NCI-H748 treated with DMSO at 0.1 percent for 48 hours (cell line): Measurements from ENCODE around the gene SLC4A11.

Experiments
- DNase-seq: peaks from one replicate; lab custom pipeline; 2025; lab: John Stamatoyannopoulos, UW

The SLC4A11 gene

DNA sequence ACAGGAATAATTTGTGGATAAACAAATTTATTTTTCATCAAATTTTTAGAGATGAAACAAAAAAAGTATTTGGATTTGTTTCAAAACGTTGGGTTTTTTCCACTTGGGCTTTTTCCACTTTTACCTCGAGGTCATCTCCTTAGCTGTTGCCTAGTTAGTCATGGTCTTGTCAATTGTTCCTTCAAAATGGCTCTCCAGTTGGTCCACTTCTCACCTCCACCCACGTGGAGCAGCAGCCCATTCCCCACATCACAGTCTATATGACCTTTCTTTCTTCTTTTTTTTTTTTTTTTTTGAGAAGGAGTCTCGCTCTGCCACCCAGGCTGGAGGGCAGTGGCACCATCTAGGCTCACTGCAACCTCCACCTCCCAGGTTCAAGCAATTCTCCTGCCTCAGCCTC, 6.7 kb upstream of the SLC4A11 start:
- no peak for DNase-seq

DNA sequence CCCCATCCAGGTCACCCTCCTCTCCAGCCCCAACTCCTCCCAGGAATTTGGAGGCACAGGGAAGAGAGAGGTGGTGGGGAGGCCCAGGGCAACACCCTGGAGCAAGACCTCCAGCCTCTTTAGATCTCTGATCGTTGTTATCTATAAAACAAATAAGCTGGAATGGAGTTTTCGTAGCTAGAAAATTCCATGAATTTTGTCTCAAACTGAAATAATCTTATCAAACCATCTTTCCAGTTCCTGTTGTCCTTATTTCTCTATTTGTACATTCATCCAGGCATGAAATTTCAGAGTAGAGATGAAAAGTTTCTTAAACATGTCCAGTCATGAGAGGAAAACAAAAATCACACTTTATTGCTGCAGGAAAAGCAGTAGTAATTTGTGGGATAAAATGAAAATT, 6.2 kb upstream of the SLC4A11 start:
- DNase-seq = no peak

DNA sequence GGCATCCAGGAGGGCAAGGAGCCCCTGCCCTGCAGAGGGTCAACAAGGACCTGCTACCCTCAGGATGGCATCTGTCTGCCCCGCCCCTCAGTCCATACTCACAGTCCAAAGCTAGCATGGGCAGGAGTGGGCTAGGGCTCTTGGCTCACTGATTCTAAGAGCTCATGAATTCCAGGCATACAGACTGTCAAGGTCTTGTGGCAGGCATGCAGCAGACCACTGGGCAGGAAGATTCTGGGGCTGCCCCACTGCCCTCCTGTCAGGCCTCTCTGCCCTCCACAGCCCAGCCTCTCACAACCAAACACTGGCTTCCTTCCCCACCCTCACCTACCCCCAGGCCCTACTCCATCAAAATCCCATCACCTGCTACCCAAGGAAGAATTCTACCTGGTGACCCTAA, 5.6 kb upstream of the SLC4A11 start:
- DNase-seq = no peak

DNA sequence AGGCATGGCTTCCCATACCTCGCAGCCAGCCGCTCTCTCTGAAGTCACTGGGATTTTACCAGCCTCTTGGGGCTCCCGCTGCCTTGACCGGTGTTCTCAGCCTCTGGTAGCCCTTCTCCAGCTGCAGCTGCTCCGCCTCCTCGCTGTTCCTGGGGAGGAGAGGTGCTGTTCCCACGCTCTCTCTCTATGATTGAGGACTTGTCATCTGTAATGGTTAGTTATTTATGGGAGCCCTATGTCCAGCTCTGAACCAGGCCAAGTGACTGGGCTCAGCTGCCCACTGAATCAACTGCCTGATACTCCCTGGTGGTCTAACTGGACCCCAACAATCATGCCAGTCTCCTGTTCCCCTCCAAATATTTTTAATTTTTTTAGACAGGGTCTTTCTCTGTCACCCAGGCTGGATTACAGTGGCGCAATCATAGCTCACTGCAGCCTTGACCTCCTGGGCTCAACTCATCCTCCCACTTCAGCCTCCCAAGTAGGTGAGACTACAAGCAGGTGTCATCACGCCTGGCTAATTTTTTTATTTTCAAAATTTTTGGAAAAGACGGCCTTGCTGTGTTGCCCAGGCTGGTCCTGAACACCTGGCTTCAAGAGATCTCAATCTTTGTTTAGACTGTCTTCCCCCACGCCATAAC, 4.8 kb upstream of the SLC4A11 start:
- DNase-seq = no peak

DNA sequence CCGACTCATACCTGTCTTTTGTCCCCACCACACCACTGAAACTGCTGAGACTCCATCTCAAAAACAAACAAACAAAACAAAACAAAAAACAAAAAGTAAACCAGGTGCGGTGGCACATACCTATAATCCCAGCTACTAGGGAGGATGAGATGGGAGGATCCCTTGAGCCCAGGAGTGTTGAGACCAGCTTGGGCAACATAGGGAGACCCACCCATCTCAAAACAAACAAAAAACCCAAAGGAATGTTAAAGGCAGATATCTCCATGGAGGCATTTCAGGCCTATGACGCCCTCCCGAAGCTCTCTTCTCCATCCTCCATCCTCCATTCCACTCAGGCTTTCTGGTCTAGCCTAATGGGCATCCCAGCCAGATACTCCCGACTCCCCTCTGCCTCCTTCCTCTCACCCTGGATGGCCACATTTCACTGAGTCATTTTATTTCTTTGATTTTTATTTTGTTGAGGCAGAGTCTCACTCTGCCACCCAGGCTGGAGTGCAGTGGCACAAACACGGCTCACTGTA, 3.2 kb upstream of the SLC4A11 start:
- DNase-seq = no peak

DNA sequence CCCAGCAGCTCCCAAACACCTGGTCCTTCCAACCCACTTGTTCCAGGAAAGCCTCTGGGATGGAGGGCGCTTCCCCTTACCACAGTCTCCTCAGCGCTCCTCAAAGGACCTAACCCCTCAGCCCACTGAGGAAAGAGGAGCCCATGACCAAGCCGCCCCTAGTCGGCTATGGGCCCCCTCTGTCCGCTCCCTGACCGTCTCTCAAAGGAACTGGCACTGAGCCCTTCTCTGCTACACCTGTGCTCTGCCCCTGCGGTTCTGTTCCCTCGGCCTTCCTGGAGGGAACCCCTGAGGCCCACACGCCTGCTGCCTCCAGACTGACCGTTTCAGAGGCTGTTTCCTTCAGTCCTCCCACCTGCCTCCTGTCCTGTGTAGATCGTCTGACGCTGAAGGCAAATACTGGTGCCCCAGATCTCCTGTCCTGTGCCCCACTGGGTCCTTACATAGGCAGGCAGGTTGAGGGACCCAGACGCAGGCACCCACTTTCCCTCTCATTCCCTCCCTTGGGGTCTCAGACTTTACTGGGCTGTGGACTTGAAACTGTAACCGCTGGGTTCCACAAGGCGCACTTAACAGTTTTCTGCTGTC, 1.9 kb upstream of the SLC4A11 start:
- no peak for DNase-seq

DNA sequence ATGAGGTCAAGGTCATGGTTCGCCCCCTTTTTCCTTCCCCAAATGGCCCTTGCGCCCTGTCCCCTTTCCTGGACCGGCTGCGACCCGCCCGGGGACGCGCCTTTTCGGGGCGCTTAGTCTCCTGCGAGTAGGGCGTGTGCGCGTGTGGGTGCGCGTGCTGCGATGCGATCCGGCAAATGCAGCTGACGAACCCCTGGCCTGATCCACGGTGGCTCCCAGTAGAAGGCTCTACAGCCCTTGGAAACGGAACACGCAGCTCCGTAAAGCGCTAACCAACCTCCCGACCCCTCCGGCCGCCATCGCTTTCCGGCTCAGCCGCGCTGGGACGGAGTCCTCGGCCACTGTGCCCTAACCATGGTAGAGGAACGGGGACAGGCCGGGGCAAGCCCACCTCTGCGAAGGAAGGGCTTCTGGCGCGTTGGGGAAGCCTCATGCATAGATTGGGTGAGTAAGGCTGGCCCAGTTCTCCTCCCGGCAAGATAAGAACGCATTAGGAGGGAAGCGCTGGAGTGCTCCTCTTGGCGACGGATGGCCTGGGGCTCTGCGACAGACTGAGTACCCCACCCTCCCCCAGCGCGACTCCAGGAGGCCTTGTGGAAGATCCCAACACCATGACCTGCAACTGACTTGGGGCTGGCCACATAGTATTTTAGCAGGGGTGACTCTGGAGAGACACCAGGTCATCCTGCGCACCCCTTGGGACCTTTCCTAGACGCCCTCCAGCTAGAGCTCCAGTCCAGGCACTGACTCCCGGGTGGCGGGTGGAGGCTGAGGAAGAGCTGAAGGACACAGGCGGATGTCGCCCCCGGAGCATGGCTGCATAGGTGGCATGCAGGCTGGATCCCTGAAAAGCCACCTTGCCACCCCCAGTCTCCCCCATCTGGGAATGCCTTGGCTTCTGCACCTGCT, 1.1 kb upstream of the SLC4A11 start:
- no peak for DNase-seq

DNA sequence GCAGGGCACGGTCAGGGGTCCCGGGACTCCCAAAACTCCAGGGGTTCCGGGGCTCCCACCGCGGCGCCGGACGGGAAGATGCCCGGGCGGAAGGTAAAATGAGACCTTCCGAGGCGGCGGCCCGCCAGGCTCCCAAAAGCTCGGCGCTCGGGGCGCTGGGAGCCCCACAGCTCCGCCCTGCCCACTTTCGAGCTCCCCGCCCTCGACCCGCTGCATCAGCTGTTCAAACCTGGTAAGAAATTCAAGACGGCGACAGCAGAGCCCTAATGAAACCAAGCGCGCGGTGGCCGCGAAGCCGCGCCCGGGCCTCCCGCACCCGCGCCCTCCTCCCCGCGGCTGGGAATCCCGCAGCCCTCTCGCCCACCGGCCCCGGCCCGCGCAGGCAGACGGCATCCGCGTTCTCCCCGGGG, 369 bp downstream of the SLC4A11 start:
- DNase-seq = no peak

DNA sequence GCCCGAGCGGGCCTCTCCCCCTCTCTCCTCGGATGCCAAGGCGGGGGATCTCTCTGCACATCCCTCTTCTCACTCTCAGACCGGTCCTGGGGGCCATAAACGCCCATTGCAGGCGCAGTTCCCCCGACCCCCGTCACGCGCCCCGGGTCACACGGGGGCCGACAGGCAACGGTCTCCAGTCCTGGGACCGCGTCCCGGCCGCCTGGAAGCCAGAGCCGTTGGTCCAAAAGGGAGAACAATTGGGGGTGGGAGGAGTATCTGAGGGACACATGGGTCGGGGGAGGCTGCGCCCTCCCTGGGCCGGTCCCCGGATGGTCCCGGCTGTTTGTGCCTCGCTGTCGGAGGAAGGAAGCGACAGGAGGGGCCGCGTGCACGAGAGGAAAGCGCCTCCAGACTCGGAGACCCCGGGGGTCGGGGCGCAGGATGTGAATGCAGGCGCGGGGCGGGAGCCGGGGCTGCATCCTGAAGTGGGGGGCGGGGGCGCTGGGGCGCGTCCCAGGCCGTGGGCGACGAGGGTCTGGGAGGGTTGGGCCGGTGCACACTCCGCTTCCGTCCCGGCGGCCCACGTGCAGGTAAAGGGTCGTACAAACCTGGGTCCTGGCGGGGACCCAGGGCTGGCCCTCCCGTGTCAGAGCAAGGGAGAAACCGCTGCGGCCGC, 903 bp downstream of the SLC4A11 start:
- DNase-seq = no peak

DNA sequence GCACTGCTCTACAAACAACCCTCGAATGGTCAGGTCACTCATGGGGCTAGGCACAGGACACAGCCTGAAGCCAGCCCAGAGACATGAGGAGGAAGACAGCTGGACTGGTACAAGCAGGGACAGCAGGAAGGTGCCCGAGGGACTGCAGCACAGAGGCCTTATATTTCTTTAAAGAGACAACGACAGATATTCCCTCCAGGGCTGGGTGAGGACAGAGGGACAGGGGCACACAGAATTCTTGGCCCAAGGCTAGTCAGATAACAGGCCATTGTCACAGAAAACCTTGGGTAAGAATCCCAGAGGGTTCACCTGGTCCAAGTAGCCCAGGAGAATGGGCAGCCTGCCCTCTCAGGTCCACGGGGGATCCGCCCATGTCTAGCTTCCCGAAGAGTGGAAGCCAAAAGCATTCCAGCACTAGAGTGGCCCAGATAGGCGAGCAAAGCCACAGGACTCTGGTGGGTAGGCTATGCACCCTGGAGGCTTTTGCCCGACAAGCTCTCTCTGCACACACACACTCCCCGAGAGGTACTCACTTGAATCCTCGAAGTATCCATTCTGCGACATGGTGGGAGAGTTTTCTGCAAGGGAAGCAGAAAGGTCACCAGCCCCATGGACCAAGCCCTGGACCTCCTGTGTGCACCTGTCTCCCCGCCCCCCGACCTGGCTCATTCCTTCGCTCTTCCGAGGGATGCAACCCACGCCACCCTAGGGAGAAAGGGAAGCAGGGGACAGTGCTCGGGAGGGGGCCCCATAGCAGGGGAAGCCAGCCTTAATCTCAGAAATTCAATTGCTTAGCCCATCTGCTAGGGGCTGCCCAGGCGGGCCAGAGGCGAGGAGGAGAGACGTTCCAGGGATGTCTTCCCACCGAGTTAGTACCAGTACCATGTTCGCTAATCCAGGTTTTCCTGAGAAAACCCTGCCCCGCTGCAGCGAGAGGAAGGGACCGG, 1.7 kb downstream of the SLC4A11 start:
- no peak for DNase-seq

DNA sequence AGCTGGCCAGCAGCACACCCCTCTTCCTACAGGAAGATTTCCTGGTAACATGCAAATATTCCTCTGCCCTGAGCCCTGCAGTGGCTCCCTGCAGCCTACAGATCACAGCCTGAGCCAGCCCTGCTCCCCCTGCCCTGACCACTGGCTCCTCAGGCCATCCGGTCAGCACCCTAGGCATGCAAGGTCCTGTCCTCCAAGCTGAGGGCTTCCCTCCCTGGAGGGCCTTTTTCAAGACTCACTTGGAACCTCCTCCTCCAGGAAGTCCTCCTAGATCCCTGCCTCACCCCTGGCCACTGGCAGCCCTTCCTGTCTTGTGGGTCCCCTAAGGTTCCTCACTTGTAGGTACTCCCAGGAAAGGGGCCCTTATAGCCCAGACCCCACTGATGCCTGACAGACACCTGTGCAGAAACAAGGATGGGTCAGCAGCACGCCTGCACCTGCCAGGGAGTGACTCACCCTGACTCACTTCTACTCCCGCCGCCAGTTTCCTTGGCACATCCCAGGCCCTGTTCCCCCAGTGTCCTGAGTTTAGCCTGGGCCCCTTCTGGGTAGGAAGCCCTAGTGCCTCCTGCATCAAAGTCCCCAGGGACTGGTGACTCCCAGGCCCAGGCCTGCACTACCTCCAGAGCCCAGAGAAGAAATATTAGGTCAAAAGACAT, 3.2 kb downstream of the SLC4A11 start:
- DNase-seq = no peak

DNA sequence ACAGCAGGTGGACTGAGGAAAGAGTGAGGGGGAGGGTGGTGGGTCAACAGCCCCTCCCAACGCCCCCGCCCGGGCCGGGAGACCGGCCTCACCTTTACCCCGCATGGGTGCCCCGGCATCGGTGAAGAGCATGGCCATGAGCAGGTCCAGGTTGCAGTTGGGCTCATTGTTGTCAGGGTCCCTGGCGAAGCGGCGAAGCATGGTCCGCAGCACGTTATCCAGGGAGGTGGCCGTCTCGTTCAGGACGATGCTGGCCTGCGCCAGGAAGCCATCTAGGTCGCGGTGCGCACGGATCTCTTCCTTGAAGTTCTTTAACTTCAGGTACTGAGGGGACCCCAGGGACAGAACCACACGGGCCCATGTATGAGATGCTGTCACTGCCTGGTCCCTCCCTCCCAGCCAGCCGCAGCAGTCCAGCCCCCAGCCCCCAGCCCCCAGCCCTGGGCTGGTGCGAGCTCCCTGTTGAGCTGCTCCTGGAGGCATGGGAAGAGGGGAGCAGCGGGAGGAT, 4.9 kb downstream of the SLC4A11 start:
- no peak for DNase-seq

DNA sequence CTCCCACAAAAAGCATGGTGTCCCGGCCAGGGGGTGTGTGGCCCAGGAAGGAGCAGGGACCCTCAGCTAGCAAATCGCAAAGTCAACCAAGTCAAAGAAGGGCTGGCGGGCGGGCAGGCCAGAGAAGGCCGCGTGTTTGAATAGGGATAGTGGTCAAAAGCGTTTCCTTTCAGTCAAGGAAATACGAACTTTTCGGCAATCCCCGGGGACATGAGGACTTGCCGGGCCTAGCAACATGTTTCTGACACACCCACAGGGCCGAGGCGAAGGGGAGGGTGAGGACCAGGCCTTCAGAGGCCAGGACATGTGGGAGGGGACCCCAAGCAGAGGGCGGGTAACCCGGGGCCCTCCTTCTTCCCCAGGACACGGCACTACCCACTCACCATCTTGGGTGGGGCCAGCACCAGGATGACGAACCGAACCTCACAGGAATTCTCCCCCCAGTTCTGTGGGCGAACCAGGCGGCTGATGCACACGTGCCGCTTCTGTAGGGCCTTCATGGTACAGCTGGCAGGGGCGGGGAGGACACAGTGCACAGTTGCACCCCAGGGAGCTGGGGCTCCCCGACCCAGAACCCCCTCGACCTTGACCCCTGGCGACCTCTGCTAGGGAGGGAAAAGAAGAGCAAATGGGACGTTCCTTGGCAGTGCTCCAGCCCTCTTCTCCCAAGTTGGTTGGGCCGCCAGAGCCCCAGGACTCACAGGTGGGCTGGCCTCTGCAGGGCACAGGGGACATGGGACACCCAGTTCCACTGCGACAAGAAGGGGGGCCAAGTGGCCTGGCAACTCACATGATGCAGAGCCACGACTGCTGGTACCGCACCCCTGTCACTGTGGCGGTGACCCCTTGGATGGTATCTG, 5.6 kb downstream of the SLC4A11 start:
- DNase-seq = no peak

DNA sequence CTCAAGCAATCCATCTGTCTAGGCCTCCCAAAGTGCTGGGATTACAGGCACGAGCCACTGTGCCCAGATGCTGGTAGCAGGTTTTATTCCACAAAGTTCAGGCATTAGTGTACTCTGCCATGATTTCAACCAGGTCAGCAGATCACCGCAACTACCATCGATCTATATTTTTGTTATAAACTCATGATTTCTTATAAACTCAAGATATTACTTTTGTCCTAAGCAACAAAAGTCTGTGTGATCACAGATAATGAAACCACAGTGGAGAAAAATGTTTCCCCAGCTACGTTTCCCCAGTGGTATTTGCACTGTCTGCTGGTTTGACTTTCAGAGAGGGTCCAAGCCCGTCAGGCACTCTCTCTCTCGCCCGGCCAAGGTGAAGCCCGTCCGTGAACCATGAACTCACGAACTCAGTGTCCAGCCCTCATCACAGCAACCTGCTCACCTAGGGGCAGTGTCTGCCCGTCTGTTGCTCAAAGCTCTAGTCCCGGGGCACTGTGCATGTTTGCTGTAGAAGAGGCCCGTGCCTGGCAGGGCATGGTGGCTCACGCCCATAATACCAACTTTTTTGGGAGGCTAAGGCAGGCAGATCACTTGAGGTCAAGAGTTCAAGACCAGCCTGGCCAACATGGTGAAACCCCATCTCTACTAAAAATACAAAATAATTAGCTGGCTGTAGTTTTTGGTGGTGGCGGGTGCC, 7.0 kb downstream of the SLC4A11 start:
- DNase-seq = no peak

DNA sequence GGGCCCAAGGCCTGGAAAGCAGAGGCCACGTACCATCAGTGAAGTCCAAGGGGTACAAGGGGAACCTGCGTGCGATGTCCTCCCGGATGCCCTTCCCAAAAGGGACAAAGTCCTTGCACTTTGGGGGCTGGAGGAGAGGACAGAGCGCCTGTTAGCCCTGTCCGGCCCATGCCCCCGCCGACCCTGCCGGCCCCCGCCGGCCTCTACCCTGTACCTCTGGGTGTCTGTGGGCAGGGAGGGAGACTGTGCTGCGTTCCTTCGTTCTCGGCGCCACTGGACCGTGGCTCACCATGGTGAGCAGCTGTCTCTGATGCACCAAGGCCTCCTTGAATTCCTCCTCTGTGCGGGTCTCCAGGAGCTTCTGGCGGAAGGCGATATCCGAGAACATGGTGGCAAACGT, 7.9 kb downstream of the SLC4A11 start:
- DNase-seq = no peak

DNA sequence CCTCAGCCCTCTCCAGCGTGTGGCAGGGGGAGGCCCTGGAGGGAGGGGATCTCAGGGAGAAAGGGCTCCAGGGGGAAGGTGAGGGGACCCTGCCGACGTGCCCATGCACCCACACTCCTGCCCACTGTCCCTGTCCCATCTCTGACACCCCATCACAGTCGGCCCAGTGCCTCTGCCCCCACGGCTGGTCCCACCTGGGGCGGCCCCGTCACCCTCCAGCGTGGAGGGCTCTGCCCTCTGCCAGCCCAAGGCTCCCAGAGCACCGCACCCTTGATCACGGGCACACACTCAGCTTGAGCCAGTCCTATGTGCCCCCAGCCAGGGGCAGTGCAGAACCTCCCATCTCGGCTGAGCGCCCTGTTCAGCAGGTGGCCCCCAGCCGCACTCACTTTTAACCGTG, 9.2 kb downstream of the SLC4A11 start:
- DNase-seq = no peak

DNA sequence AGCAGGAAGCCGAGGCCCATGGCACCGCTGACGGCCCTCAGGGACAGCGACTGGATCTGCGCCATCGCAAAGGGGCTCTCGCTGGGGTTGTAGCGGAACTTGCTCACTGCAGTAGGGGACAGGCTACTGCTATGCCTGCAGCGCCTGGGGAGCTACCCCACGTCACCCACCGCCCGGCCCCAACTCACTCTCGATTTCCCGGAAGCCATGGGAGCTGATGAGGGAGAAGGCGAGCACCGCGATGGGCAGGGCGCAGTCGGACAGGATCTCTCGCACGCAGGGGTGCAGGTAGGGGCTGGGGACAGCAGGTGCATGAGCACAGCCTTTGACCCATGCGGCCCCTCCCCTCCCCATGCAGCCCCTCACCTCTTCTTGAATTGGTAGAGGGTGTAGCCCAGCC, 9.8 kb downstream of the SLC4A11 start:
- no peak for DNase-seq

DNA sequence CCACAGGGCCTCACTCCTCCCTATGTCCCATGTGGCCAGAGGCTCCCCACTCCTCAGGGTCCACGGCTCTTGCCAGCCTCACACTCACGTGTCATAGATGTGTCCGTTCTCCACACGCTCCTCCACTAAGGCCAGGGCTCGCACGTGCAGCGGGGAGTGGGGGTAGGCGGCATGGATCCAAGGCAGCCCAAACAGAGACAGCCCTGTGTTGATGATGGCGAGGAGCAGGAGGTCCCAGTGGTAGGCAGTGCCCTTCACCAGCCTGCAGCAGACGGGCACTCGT, 10.3 kb downstream of the SLC4A11 start:
- DNase-seq = no peak
